Kidney (tissue), 14 donors: Measurements from ENCODE around the gene SAMD14. TPM values are rescaled to one million over a fixed set of nuclear protein-coding genes. Genes with fewer than 3 reads are reported as not detected.

Experiments
- DNase-seq, 5 donors: peaks; one replicate each; pipeline ENCODE4 v3.0.0-alpha.2; 2013 to 2020
- FAIRE-seq: peaks from 2 replicates; lab custom pipeline; 2012; peaks lifted over from hg19 to GRCh38; lab: Jason Lieb, UNC
- H3K27ac ChIP-seq, 2 donors: one replicate each; pipeline ENCODE4 v1.7.0; 2013; ENCODE audit warnings: low read depth in 2 of 2, low read length in 2 of 2, inconsistent platforms in 1 of 2
- H3K27me3 ChIP-seq: one replicate; pipeline ENCODE4 v1.7.1; 2013; ENCODE audit warnings: low read length, inconsistent platforms; ENCODE audit not compliant: control insufficient read depth, insufficient read depth
- H3K36me3 ChIP-seq, 3 donors: one replicate each; pipeline versions ENCODE4 v1.7.0 to v1.7.1; 2013; ENCODE audit warnings: low read length in 3 of 3, control low read depth in 1 of 3, inconsistent platforms in 1 of 3; ENCODE audit not compliant: insufficient read depth in 3 of 3, control insufficient read depth in 2 of 3
- H3K4me1 ChIP-seq, 3 donors: one replicate each; pipeline versions ENCODE4 v1.7.0 to v1.7.1; 2013; ENCODE audit warnings: low read length in 3 of 3, inconsistent platforms in 1 of 3, low read depth in 1 of 3; ENCODE audit not compliant: control insufficient read depth in 2 of 3, insufficient read depth in 2 of 3
- H3K4me3 ChIP-seq, 3 donors: one replicate each; pipeline versions ENCODE4 v1.7.0 to v1.8.1; 2013; ENCODE audit warnings: low read length in 3 of 3, control low read depth in 1 of 3, inconsistent platforms in 1 of 3
- H3K9ac ChIP-seq, 3 donors: one replicate each; pipeline versions ENCODE4 v1.7.0 to v1.7.1; 2013; ENCODE audit warnings: low read length in 3 of 3, control low read depth in 1 of 3, inconsistent platforms in 1 of 3
- H3K9me3 ChIP-seq, 3 donors: one replicate each; pipeline versions ENCODE4 v1.7.0 to v1.7.1; 2013; ENCODE audit warnings: low read length in 3 of 3, control low read depth in 1 of 3, inconsistent platforms in 1 of 3; ENCODE audit not compliant: control insufficient read depth in 2 of 3, insufficient read depth in 1 of 3
- intact Hi-C: fragments of 100-400 bp; cut with DNase I; formaldehyde crosslinking; loops from one replicate; pipeline ENCODE4 v1.11.1; 2022
- polyA plus RNA-seq: library from polyadenylated mRNA; stranded (reverse); fragments of 350-450 nt; fragmentation: Illumina TruSeq; extraction: RNeasy Lipid Tissue Mini Kit (QIAGEN cat#74804); gene quantifications from one replicate; pipeline ENCODE4 v1.2.3, GENCODE V29; 2014; ENCODE audit warnings: low read depth, low replicate concordance; ENCODE audit not compliant: insufficient read depth
- total RNA-seq: library from RNA; stranded (reverse); fragmentation: NEBNext Ultra II Directional; extraction: Animal tissue kit (Norgen Biotek cat#: 25700); gene quantifications from one replicate; pipeline ENCODE4 v1.2.1, GENCODE V29; 2021
- TF ChIP-seq, protein P1 (sequence below): IDR thresholded peaks from 3 replicates; pipeline ENCODE4 v1.5.1; 2012; ENCODE audit warnings: mild to moderate bottlenecking, moderate library complexity, borderline replicate concordance; ENCODE audit not compliant: insufficient read depth; ENCODE audit errors: extremely low read depth
- donor health status: control.
- donor health status: control.
- donor health status: control.
- donor health status: control.
- donor health status: control.
- donor health status: DM: yes; HTN: yes; CAD: no.
- donor health status: Normal renal cell carcinoma (clear cell type).

SAMD14 gene
- total and polyA plus RNA-seq, 2 donors from 2014 or later: 3.7 to 5.0 TPM

GRCh38 chr17:50157891-50158290, 27.9 kb upstream of the SAMD14 start:
- TF ChIP-seq, protein P1, sequence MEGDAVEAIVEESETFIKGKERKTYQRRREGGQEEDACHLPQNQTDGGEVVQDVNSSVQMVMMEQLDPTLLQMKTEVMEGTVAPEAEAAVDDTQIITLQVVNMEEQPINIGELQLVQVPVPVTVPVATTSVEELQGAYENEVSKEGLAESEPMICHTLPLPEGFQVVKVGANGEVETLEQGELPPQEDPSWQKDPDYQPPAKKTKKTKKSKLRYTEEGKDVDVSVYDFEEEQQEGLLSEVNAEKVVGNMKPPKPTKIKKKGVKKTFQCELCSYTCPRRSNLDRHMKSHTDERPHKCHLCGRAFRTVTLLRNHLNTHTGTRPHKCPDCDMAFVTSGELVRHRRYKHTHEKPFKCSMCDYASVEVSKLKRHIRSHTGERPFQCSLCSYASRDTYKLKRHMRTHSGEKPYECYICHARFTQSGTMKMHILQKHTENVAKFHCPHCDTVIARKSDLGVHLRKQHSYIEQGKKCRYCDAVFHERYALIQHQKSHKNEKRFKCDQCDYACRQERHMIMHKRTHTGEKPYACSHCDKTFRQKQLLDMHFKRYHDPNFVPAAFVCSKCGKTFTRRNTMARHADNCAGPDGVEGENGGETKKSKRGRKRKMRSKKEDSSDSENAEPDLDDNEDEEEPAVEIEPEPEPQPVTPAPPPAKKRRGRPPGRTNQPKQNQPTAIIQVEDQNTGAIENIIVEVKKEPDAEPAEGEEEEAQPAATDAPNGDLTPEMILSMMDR: no peak
- FAIRE-seq (no peak), DNase-seq (no peak)
- Histone ChIP-seq H3K9me3 (no peaks in the 10 kb centered on the region), H3K27ac (no peak overlapping the region), H3K4me1 (peaks cover 0 to 17% (median 10%) of the 10 kb centered on the region in 3 donors), H3K9ac (no peak overlapping the region), H3K36me3 (no peaks in the 10 kb centered on the region), H3K4me3 (no peak overlapping the region), H3K27me3 (no peaks in the 10 kb centered on the region)
- intact Hi-C loops: no loop called here

- DNase-seq: peak in 2 of 5 donors; percentile 69 to 72
- H3K27me3 ChIP-seq: no peaks in the 10 kb centered on the region
- no peak overlapping the region for H3K4me3 ChIP-seq
- H3K27ac ChIP-seq: peak overlapping the region; percentile 59 to 69
- H3K4me1 ChIP-seq: peaks cover 0 to 21% (median 15%) of the 10 kb centered on the region in 3 donors
- intact Hi-C loops: no loop called here
- no peaks in the 10 kb centered on the region for H3K36me3 ChIP-seq
- H3K9ac ChIP-seq: no peak overlapping the region
- TF ChIP-seq, protein P1: no peak
- no peak for FAIRE-seq
- H3K9me3 ChIP-seq: no peaks in the 10 kb centered on the region
These were observed 25.3 kb upstream of the SAMD14 start for GRCh38 chr17:50155115-50155819.

DNA sequence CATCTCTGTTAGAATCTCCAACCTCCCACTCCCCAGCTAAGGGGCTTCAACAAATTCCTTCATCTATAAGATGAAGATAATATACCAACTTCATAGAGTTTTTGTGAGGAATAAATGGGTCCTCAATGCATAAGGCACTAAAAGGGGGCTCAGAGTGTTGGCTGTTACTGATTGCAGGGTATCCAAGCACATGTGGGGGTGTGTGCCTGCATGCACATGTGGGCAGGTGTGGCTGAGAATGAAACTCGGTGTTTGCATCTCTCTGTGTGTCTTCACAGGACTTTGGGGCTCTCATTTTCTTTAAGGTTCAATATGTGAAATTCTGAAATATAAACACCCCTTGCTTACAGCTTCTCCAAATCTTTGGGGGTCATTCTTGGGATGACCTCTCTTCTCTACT, 24.6 kb upstream of the SAMD14 start:
- H3K36me3 ChIP-seq: no peaks in the 10 kb centered on the region
- FAIRE-seq (no peak), DNase-seq (no peak)
- intact Hi-C loops: no loop called here
- no peak overlapping the region for H3K4me3 ChIP-seq
- peaks cover 0 to 21% (median 15%) of the 10 kb centered on the region in 3 donors for H3K4me1 ChIP-seq
- no peaks in the 10 kb centered on the region for H3K27me3 ChIP-seq
- TF ChIP-seq, protein P1: no peak
- H3K27ac ChIP-seq: no peak overlapping the region
- no peak overlapping the region for H3K9ac ChIP-seq
- no peaks in the 10 kb centered on the region for H3K9me3 ChIP-seq
